K562 (cell line): ENCODE data around the gene TMEM63A. TPM values are rescaled to one million over a fixed set of nuclear protein-coding genes. Genes with fewer than 3 reads are reported as not detected.

Source experiments
- ARHGAP35 ChIP-seq: fragments of 450-650 bp; IDR thresholded peaks from 2 replicates; pipeline ENCODE4 v1.6.1; 2018; ENCODE audit not compliant: partially characterized antibody
- E2F8 ChIP-seq: fragments of 450-650 bp; IDR thresholded peaks from 2 replicates; pipeline ENCODE4 v1.7.1; 2018; ENCODE audit warnings: mild to moderate bottlenecking, low read depth; ENCODE audit not compliant: partially characterized antibody
- EP400 ChIP-seq: fragments of 450-650 bp; IDR thresholded peaks from 2 replicates; pipeline ENCODE4 v1.6.1; 2017; ENCODE audit warnings: antibody characterized with exemption, mild to moderate bottlenecking, moderate library complexity
- ETS1 ChIP-seq: conservative IDR thresholded peaks from 2 replicates; pipeline ENCODE4 v1.6.1; 2011; ENCODE audit warnings: low read depth, mild to moderate bottlenecking, low read length; ENCODE audit not compliant: control insufficient read depth
- FOXA3 ChIP-seq, 2 experiments: fragments of 450-650 bp in 1 of 2; sonication (generic) in 1 of 2; formaldehyde crosslinking; IDR thresholded peaks in 1 of 2; conservative IDR thresholded peaks in 1 of 2; 2 replicates each; pipeline versions ENCODE4 v1.4.0 to v1.8.0; 2020 to 2022; ENCODE audit warnings: mild to moderate bottlenecking in 2 of 2, missing genetic modification reagents in 1 of 2
- GTF2B ChIP-seq: IDR thresholded peaks from 2 replicates; pipeline ENCODE4 v1.6.1; 2011; ENCODE audit not compliant: insufficient read length; ENCODE audit errors: extremely low read depth
- KDM4B ChIP-seq, 2 experiments: fragments of 450-650 bp in 1 of 2; sonication (generic) in 1 of 2; IDR thresholded peaks; 2 replicates each; pipeline ENCODE4 v1.6.1; 2016 to 2017; ENCODE audit warnings: borderline replicate concordance in 2 of 2, antibody characterized with exemption in 1 of 2, low read depth in 1 of 2, mild to moderate bottlenecking in 1 of 2
- LARP7 ChIP-seq: fragments of 450-650 bp; IDR thresholded peaks from 2 replicates; pipeline ENCODE4 v1.6.1; 2016
- MEF2D ChIP-seq: conservative IDR thresholded peaks from 2 replicates; pipeline ENCODE4 v1.6.1; 2016; ENCODE audit warnings: low read depth, missing genetic modification characterization, missing compliant biosample characterization
- MXI1 ChIP-seq: IDR thresholded peaks from 2 replicates; pipeline ENCODE4 v1.6.1; 2011; ENCODE audit warnings: low read depth, mild to moderate bottlenecking, improper control_type of control experiment, low read length
- PPARD ChIP-seq: fragments of 250-450 bp; sonication (Bioruptor Pico); IDR thresholded peaks from 2 replicates; pipeline ENCODE4 v1.8.0; 2022; ENCODE audit warnings: inconsistent platforms, mild to moderate bottlenecking, moderate library complexity
- SP2 ChIP-seq: IDR thresholded peaks from 2 replicates; pipeline ENCODE4 v1.6.1; 2011; ENCODE audit warnings: mild to moderate bottlenecking, low read depth, low read length, moderate library complexity; ENCODE audit not compliant: poor library complexity, severe bottlenecking; ENCODE audit errors: extremely low read depth
- TAF15 ChIP-seq: fragments of 200-400 bp; formaldehyde crosslinking; IDR thresholded peaks from 2 replicates; pipeline ENCODE4 v1.6.1; 2017; ENCODE audit warnings: mild to moderate bottlenecking, low read depth, low read length, moderate library complexity
- TCF15 ChIP-seq: fragments of 250-450 bp; sonication (Bioruptor Pico); IDR thresholded peaks from 2 replicates; pipeline ENCODE4 v1.8.0; 2022; ENCODE audit warnings: moderate library complexity, mild to moderate bottlenecking, inconsistent platforms
- UBTF ChIP-seq, 2 experiments: IDR thresholded peaks; 2 replicates each; pipeline ENCODE4 v1.6.1; 2012; ENCODE audit warnings: improper control_type of control experiment in 2 of 2, low read depth in 2 of 2, low read length in 2 of 2, borderline replicate concordance in 1 of 2
- ZNF707 ChIP-seq: fragments of 250-450 bp; sonication (Bioruptor Pico); conservative IDR thresholded peaks from 2 replicates; pipeline ENCODE4 v1.8.0; 2022; ENCODE audit warnings: inconsistent platforms, mild to moderate bottlenecking, moderate library complexity
- polyA plus RNA-seq, 8 experiments: library from polyadenylated mRNA; depleted of rRNA in 4 of 8; stranded (reverse) in 5 of 8; unstranded in 3 of 8; fragments of >200 nt; fragmentation: Nextera tagmentation in 2 of 8; fragmentation: Illumina TruSeq in 1 of 8; extraction: Ambion mirVana in 2 of 8; extraction: Trizol in 1 of 8; gene quantifications; 2 replicates each; pipeline versions ENCODE4 v1.2.1 to v1.2.3, GENCODE V29; 2011 to 2014; ENCODE audit warnings: inconsistent platforms in 1 of 8, missing spikeins in 1 of 8
- total RNA-seq, 7 experiments: library from RNA; depleted of rRNA in 6 of 7; stranded (reverse); fragments of >200 nt in 6 of 7; fragmentation: Illumina TruSeq in 2 of 7; extraction: Trizol in 2 of 7; gene quantifications; 2 replicates each; pipeline versions ENCODE4 v1.2.1 to v1.2.3, GENCODE V29; 2011 to 2021; ENCODE audit warnings: low replicate concordance in 1 of 7

The TMEM63A gene
- total and polyA plus RNA-seq, 9 of the 15 experiments (the other 6 are each of a cell fraction or from before 2014, with no cell fraction given), result 2.0 to 54.6 (median 17.5) TPM

- peak in 1 of 2 experiments; percentile 82; a peak in 2 of 4 replicates for TF ChIP-seq FOXA3 (CRISPR knock-in tag; conservative IDR thresholded peaks at IDR 0.05 in 1 of 2, IDR thresholded peaks at IDR 0.05 in 1 of 2)
- TF ChIP-seq EP400, result peak; percentile 79
- TF ChIP-seq GTF2B, result no peak
- no peak for TF ChIP-seq PPARD
- no peak for TF ChIP-seq TAF15
- peak; percentile 96 for TF ChIP-seq ETS1
- TF ChIP-seq SP2, result no peak
- TF ChIP-seq MEF2D (tag), result peak; percentile 93
- peak; percentile 44 for TF ChIP-seq E2F8
- TF ChIP-seq UBTF (IDR thresholded peaks at IDR 0.05; ENCODE audit: borderline replicate concordance in 1 of 2, low read depth in 2 of 2, low read length in 2 of 2), result 0 out of 4 replicates have a peak, but pooled peaks have one; percentile 31 to 53
- TF ChIP-seq KDM4B (IDR thresholded peaks at IDR 0.05; ENCODE audit: borderline replicate concordance in 2 of 2, low read depth in 1 of 2), result no peak
- TF ChIP-seq LARP7, result peak; percentile 96
- TF ChIP-seq ZNF707 (CRISPR knock-in tag), result peak; percentile 59; the same call in 1 of the 2 replicates
- TF ChIP-seq TCF15 (CRISPR knock-in tag), result peak; percentile 91; the same call in 1 of the 2 replicates
- peak; percentile 64 for TF ChIP-seq ARHGAP35
- peak; percentile 90 for TF ChIP-seq MXI1
These were observed 46.3 kb upstream of the TMEM63A start (continued) for GRCh38 chr1:225928186-225929175.
